GM21423 (cell line): ENCODE results near the gene CHST12.
"Not testable (repeated sequence)": the region's sequence is repeated elsewhere in the genome, so short reads cannot be mapped to it uniquely, and the experiment has no call there.

Experiments
- ATAC-seq: cut with Tn5 transposase; IDR thresholded peaks from one replicate; pipeline ENCODE4 v1.9.1; 2021; ENCODE audit warnings: mild to moderate bottlenecking, moderate library complexity; ENCODE audit not compliant: unreplicated experiment

The CHST12 gene

DNA sequence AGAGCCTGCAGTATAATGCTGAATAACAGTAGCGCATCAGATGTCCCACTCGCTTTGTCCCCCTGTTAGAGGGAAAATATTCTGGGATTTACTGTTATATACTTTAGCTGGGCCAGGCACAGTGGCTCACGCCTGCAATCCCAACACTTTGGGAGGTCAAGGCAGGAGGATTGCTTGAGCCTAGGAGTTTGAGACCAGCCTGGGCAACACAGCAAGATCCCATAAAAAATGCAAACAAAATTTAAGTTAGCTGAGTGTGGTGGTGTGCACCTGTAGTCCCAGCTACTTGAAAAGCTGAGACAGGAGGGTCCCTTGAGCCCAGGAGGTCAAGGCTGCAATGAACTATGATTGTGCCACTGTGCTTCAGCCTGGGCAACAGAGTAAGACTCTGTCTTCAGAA is 50.4 kb downstream of the CHST12 start:
- not testable (repeated sequence) for ATAC-seq

DNA sequence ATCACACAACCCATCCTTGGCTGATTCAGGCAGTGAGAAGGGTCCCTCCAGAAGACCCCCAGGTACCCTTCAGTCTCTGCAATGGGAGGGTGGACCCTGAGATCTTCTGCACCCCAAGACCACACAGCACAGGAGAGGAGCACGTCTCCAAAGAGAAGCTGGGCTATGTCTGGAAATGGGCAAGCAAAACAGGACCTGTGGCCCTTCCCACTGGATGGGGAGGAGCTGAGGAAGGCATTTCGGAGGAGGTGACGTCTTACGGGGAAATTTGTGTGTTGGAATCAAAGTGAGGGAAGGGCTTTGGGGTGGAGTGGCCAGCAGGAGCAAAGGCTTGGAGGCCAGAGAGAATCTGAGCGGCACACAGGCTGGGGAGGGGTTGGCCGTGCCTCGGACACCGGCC is 56.3 kb downstream of the CHST12 start:
- ATAC-seq = no peak

DNA sequence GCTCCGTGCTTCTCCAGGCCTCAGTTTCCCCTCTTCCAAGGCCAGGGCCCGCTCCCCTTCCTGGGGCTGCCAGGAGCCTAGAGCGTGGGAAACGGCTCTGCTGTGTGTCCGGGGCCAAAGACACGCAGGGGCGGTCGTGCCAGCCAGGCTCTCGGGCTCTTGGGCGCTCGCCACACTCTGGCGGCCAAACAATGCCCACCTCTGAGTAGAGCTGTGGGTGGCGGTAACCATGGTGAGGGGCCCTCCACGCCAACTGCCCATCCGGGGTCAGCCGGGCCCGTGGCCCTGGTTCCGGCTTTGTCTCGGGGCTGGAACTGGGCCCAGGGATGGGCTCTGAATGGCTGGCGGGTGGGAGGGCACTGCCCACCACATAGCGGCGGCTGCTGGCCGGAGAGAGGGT is 56.8 kb downstream of the CHST12 start:
- no peak for ATAC-seq

DNA sequence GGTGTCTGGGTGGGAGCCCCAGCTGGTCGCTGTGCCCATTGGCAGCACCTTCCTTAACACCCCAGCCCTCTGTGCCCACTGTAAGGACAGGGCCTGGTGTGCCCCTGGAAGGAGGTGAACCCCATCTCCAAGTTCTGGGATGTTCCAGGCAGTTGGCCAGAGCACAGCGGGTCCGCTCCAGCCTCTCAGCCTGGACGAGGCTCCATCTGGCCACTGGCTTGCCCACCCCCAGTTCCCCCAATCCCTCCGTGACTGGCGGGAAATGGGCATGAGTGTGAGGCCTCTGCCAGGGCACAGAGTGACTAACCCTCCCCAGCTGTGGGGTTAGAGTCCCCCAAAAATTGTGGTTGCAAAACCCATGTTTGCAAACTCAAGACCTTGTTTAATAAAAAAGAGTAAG is 57.2 kb downstream of the CHST12 start:
- no peak for ATAC-seq

DNA sequence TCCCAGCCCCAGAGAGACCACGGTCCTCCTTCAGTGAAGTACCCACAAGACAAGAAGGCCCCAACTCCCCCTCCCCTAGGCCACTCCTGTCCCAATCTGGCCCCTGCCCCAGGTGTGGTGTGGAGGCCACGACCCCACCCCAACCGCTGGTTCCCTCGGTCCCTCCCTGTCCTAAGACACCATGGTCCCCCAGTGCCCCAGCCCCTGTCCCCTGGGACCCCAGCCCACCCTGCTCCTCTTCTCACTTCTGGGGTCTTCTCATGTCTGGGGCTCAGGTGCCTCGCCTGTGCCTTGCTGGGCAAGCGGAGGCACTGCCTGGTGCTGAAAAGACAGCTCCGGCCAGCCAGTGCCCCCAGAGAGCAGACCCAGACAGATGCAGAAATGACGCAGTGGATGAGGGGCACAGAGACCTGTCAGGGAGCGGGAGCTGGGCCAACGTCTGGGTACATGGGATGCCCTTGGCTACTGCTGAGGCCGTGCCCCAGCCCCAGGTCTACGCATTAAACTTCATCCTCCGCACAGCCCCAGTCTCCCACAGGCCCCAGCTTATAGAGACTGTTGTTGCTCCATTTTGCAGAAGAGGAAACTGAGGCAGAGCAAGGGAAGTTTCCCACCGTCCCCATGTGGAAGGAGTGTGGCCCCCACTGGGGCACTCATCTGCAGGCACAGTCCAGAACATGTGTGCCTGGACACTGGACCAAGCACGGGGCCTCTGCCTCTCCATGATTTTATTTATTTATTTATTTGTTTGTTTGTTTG is 58.0 kb downstream of the CHST12 start:
- ATAC-seq = no peak

DNA sequence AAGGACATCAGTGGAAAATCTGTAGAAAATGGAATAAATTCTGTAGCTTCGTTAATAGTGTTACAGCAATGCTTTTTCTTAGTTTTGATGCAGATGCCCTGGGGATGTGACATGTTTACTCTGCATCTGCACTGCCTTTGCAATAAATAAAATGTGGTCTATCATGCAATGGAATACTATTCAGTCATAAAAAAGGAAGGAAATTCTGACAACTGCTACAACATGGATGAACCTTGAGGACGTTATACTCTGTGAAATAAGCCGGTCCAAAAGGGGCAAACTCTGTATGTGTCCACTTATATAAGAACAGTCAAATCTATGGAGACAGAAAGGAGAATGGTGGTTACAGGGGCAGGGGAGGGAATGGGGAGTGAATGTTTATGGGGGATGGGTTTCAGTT is 59.3 kb downstream of the CHST12 start:
- ATAC-seq = no peak

DNA sequence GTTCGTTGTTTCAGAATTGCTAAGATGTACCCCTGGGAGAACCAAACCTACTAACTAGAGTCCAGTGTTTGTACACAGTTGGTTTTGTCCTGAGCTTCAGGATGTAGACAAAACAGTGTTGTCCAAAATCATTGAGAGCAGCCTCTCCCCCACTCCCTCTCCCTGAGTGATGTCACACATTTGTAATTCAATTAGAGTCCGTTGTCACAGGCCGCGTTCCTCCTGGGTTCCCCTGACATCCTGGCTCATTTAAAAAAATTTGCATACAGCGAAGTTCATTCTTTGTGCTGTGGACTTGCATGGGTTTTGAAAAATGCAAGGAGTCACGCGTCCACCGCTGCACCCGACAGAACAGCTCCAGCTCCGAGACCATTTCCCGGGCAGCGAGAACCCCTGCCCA is 62.5 kb downstream of the CHST12 start:
- ATAC-seq = no peak

DNA sequence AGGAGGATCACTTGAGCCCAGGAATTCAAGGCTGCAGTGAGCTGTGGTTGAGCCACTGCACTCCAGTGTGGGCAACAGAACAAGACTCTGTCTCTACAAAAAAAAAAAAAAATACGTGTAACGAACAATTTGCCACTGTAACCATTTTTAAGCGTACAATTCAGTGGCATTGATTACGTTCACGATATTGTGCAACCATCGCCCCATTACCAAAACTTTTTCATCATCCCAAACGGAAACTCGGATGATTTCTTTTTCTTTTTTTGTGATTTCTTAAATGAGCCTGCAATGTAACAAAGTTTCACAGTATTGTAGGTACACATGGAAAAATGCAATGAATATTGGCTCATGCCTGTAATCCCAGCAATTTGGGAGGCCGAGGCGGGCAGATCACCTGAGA is 63.3 kb downstream of the CHST12 start:
- no peak for ATAC-seq

DNA sequence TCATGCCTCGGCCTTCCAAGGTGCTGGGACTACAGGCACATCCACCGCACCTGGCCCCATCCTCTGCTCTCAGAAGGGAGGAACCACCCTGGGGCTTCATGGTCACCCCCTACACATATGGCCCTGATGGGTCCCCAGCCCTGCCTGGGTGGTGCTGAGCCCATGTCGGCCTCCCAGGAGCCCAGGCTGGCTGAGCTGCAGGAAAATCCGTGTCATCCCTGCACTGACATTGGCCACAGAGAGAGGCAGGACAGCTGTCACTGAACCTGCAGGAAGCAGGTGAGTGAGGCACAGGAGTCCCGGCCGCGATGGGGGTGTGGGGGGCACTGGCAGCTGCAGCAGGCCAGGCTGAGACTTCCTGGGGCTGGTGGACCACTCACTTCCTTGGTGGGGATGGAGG is 64.8 kb downstream of the CHST12 start:
- no peak for ATAC-seq

DNA sequence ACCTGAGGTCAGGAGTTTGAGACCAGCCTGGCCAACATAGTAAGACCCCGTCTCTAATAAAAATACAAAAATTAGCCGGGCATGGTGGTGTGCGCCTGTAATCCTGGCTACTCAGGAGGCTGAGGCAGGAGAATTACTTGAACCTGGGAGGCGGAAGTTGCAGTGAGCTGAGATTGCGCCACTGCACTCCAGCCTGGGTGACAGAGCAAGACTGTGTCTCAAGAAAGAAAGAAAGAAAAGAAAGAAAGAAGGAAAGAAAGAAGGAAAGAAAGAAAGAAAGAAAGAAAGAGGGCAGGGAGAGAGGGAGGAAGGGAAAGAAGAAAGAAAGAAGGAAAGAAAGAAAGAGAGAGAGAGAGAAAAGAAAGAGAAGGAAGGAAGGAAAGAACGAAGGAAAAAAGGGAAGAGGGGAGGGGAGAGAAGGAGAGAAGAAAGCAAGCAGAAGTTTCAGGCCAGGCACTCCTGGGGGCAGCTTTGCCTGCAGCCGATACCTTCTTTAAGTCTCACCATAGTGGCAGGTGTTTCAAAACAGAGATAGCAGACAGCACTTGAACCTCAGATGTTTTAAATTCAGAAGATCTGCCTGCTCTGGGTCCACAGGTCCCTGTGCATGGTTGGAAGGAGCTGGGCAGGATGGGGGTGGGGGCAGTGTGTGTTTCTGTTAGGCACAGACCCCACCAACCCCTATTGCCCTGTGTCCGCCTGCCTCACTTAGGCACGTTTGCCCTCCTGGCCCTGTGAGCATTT is 66.2 kb downstream of the CHST12 start:
- ATAC-seq = not testable (repeated sequence)

DNA sequence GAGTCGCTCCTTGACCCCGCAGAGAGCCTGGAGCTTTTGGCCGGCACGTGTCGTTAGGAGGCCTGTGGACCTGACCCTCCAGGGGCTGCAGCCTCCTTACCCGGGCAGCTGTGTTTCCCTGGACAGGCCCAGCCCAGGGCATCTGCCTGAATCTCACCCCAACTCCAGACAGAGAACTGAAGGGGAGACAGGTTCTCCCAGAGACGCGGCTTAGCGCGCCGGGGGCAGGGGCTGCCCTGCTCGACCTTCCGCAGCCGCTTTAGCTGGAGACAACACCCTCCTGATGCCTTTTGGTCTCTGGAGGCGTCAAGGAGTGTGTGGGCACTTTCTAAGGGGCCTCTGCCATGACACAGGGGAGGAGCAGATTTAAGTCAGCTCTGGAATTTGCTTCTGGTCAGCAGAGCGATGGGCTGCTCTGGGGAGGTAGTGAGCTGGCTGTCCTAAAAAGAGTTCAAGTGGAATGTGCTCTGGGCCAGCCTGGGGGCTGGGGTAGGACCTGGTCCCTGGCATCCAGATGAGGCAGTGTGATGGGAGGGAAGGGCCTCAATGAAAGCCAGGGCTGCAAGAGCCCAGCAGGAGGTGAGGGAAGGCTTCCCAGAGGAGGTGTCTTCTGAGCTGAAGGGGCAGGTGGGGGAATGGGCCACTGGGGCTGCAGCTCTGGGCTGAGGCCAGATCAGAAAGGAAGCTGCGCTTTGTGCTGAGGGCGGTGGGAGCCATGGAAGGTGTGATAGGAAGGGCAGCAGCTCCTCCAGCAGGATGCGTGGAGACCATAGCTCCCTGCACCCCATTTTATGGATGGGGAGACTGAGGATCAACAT is 67.0 kb downstream of the CHST12 start:
- no peak for ATAC-seq

DNA sequence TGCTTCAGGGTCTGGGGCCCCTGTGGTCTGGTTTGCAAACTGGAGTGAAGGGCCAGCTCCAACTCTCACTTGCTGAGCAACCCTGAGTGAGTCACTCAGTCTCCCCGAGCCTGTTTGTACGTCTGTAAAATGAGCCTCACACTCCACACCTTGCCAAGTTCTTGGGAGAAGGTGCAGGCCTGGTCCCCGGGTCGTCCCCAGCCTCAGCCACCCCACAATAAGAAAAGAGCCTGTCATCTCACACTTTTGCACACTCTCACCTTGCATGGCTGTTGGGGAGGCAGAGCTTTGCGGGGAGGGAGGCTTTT is 67.6 kb downstream of the CHST12 start:
- no peak for ATAC-seq

DNA sequence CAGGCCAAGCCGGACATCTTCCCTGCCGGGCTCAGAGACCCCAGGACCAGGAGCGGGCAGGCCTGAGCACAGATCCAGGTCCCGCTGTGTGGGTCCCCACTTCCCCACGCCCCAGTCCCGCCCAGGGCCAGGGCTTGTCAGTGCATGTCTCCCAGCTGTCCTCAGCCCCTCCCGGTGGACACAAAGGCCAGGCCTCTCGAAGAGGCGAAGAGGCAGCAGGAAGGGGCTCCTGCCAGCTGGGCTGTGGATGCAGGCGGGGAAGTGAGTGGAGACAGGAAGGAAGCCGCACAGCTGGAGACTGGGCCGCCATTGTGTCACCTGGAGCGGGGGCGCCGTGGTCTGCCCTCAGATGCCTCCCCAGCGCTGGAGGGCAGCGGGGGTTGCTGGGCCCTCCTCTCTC is 68.0 kb downstream of the CHST12 start:
- ATAC-seq = no peak

DNA sequence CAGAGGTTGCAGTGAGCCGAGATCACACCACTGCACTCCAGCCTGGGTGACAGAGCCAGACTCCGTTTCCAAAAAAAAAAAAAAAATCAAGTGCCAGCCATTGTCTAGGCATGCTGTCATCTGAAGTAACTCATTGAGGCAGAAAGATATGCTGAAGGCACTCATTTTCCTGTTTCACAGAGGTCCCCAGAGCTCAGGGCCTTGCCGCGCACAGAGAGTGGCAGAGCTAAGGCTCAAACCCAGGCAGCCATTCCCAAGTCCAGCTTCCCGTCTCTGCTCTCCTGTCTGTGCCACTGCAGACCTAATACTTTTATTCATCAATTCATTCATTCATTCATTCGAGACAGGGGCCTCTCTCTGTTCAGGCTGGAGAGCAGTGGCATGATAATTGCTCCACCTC is 69.3 kb downstream of the CHST12 start:
- no peak for ATAC-seq

DNA sequence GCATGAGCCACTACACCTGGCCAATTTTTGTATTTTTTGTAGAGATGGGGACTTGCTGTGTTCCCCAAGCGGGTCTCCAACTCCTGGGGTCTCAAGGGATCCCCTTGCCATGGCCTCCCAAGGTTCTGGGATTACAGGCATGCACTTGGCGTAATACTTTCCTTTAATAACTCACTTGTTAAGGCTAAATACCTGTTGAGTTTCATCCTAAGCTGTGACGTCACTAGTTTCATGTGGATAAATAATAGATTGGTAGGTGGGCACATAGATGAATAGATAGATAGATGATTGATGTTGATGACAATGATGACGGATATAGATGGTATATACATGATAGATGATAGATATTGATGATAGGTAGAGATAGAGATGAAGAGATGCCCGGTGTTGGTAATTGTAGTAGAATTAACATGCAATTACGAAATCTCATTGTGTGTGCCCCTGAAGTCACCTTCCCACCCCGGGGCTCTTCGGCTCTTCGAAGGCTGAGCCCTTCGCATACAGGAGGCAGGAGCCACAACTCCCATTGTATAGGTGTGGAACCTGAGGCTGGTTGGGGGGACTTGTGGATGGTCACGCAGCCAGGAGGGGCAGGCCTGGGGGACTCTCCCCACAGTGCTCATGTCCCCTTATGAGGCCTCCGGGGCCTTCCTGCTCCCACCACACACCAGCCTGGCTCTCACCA is 70.2 kb downstream of the CHST12 start:
- ATAC-seq = no peak

DNA sequence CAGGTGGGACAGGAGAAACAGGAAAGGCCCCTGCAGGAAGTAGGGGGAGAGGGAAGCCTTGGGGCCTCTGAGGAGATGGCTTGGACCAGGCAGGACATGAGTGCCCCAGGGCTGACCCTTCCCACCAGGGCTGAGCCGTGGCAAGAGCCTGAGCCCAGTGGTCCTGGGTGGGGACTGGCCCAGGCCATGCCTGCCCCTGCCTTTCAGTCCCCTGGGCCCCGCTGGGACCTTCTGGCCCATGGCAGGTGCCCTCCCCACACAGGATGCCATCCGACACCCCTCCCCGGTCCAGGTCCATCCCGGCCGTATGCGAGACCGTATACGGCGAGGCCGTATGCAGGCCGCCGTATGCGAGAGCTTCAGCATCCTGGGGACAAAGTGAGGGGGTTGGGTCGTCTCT is 70.8 kb downstream of the CHST12 start:
- no peak for ATAC-seq

DNA sequence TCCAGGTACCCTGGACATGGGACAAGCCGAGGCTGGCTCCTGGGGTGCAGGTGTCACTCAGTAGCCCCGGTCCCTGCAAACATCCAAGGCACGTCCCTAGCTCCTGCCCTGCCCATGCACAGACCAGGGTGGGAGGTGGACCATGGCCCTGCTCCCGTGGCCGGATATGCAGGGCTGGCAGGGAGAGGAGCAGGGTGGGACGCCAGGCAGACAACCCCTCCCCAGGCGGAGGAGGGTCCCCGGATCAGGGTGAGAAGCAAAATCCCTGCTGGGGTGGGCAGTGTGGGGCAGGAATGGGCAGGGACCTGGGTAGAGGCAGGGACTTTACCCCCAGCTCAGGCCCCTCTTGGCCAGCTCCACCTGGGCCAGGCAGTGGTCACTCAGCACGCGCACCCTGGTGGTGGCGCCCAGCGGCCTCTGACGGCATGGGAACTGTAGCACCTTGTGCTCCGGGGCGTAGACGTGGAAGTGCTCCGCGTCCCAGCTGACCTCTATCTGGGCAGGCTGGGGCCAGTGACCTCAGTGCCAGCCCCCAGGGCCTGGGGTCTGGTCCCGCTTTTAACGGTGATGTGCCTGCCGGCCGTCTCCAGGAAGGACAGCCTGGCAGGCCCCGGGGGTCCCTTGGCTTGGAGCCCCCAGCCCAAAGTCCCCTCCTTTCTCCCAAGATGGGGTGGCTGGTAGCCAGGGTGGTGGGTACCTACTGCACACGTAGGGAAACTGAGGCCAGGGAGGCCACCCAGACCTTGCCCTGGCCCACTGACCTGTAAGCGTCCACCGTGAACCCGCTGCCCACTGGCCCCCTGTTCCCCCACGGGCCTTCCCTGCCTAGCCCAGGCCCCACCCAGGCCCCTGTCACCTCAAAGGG is 71.6 kb downstream of the CHST12 start:
- no peak for ATAC-seq

DNA sequence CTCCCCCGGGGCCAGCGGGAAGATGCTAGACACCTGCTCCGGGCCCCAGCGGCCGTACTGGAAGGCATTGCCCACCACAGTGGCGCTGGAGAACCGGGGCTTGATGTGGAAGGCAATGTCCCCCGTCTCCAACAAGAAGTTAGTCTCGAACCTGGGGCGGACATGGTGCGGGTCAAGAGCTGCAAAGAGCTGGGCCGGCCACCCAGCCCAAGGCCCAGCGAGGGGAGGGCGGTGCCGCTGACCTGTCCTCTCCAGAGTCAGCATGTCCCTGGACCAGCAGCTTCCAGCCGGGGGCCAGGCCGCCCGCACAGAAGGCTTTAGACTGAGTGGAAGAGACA is 72.2 kb downstream of the CHST12 start:
- ATAC-seq = no peak

DNA sequence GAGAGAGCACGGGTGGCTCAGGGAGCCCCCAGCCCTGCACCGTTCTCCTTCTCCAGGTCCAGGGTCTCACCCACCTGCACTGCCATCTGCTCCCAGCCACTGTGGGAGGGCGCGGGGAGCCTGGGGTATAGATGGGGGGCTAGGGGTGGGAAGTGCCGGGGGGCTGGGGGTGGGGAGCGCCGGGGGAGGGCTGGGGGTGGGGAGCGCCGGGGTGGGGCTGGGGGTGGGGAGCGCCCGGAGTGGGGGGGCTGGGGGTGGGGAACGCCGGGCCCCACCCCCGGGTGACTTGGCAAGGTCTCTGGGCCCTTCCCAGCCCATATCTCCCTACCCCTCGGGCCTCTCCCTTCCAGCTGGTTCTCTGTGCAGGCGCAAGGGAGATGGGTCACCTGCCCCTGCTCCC is 72.9 kb downstream of the CHST12 start, which contains the start of gene GRIFIN:
TSS of gene GRIFIN (minus strand) at position 101 of the 400 bp plus-strand sequence. CDS start at position 86, 15 bp downstream.
- ATAC-seq = no peak

DNA sequence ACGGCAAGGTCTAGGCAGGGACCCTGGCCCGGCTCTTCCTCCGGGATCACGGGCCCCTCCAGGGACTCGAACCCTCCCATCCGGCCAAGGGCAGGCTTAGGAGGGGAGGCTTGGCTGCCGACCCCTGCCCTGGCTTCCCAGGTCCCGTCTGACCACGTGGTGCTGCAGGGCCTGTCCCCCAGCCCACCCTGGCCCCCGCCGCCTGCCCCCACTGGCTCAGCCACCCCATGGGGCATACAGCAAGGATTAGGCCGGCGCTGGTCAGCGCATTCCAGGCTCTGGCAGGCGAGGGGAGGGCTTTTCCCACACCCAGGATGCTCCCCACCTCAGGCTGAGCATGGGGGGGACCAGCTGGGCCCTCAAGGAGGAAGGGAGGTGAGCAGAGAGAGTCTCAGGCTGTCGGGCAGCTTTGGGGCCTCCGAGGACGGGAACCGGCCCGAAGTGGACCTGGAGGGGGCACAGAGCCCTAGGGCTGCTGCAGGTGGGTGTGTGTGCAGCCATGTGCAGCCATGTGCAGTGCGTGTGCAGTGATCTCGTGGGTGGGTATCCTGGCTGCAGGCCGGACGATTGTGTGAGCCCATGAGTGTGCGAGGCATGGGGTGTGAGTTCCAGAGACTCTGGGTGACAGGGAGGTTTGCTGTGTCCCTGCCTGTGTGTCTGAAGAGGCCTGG is 73.5 kb downstream of the CHST12 start:
- ATAC-seq = no peak
